HCT116 (cell line): Measurements from ENCODE around the gene SLC12A5. TPM values are rescaled to one million over a fixed set of nuclear protein-coding genes. Genes with fewer than 3 reads are reported as not detected.

Source experiments
- ATAC-seq: fragments of 200-7000 bp; cut with Tn5 transposase; 2 replicates; pipeline ENCODE4 v1.9.1; 2020; ENCODE audit warnings: mild to moderate bottlenecking, moderate library complexity
- BruUV-seq: library from RNA; stranded (reverse); fragments of 400-500 nt; replicated peaks from 2 replicates; lab custom pipeline; 2021; lab: Mats Ljungman, UMichigan
- CTCF ChIA-PET: fragments of 300-600 bp; sonication (Branson Sonifier 250); formaldehyde crosslinking; loops from one replicate; lab custom pipeline; 2021; ENCODE audit warnings: antibody characterized with exemption; lab: Charles Lee
- POLR2A ChIA-PET: fragments of 300-600, 350-600 bp; sonication (Branson Sonifier 250); formaldehyde crosslinking; loops from one replicate; lab custom pipeline; 2021; ENCODE audit warnings: antibody characterized with exemption; lab: Charles Lee
- RAD21 ChIA-PET, 2 experiments: fragments of 300-600 bp; sonication (Branson Sonifier 250); formaldehyde crosslinking; loops; one replicate each; lab custom pipeline; 2023; ENCODE audit warnings: low total read pairs in 2 of 2; ENCODE audit not compliant: uncharacterized antibody in 2 of 2, unreplicated experiment in 2 of 2, low non-redundant PET in 1 of 2; lab: Charles Lee
- DNase-seq: peaks from one replicate; pipeline ENCODE4 v3.0.0-alpha.2; 2010; ENCODE audit warnings: low read depth, low spot score
- H2AFZ ChIP-seq: fragments of 200-600 bp; shearing (Covaris generic), sonication (generic); 2 replicates; pipeline ENCODE4 v1.6.1; 2017; ENCODE audit warnings: low read depth, mixed run types, mixed read lengths, antibody characterized with exemption, low read length; ENCODE audit not compliant: poor library complexity, severe bottlenecking
- H3K27ac ChIP-seq: 2 replicates; pipeline ENCODE4 v1.5.1; 2012; ENCODE audit warnings: low read depth, low read length
- H3K27me3 ChIP-seq: fragments of 200-600 bp; sonication (generic); 2 replicates; pipeline ENCODE4 v1.6.1; 2016; ENCODE audit warnings: mixed run types, low read length, mixed read lengths; ENCODE audit not compliant: insufficient read depth
- H3K36me3 ChIP-seq, 2 experiments: fragments of 200-500 bp in 1 of 2; fragments of 200-600 bp in 1 of 2; sonication (Bioruptor generic) in 1 of 2; sonication (generic) in 1 of 2; 2 replicates each; pipeline versions ENCODE4 v1.5.1 to v1.6.1; 2014 to 2016; ENCODE audit warnings: low read length in 2 of 2, inconsistent platforms in 1 of 2, mixed read lengths in 1 of 2, mixed run types in 1 of 2; ENCODE audit not compliant: insufficient read depth in 2 of 2, control insufficient read depth in 1 of 2
- H3K4me1 ChIP-seq, 2 experiments: fragments of 200-600 bp in 1 of 2; sonication (generic) in 1 of 2; 2 replicates each; pipeline versions ENCODE4 v1.5.1 to v1.6.1; 2012 to 2017; ENCODE audit warnings: low read length in 2 of 2, inconsistent platforms in 1 of 2, mild to moderate bottlenecking in 1 of 2, mixed read lengths in 1 of 2, mixed run types in 1 of 2, moderate library complexity in 1 of 2; ENCODE audit not compliant: insufficient read depth in 2 of 2, control insufficient read depth in 1 of 2
- H3K4me2 ChIP-seq: fragments of 200-600 bp; sonication (generic); 2 replicates; pipeline ENCODE4 v1.6.1; 2017; ENCODE audit warnings: mixed run types, low read length, mixed read lengths
- H3K4me3 ChIP-seq, 2 experiments: fragments of 200-600 bp in 1 of 2; sonication (generic) in 1 of 2; replicated peaks in 1 of 2; 2 replicates each; pipeline ENCODE4 v1.5.1; 2011 to 2016; ENCODE audit warnings: low read length in 2 of 2, control low read depth in 1 of 2, low read depth in 1 of 2, mild to moderate bottlenecking in 1 of 2, mixed read lengths in 1 of 2, mixed run types in 1 of 2
- H3K79me2 ChIP-seq: fragments of 200-600 bp; sonication (generic); 2 replicates; pipeline ENCODE4 v1.6.1; 2017; ENCODE audit warnings: mild to moderate bottlenecking, mixed run types, low read length, moderate library complexity, mixed read lengths; ENCODE audit not compliant: insufficient read depth
- H3K9ac ChIP-seq: fragments of 200-600 bp; sonication (generic); 2 replicates; pipeline ENCODE4 v1.6.1; 2016; ENCODE audit warnings: low read length, mixed read lengths
- H3K9me2 ChIP-seq: fragments of 200-600 bp; sonication (generic), shearing (Covaris generic); 2 replicates; pipeline ENCODE4 v1.6.1; 2017; ENCODE audit warnings: mixed run types, mild to moderate bottlenecking, moderate library complexity; ENCODE audit not compliant: insufficient read depth
- H3K9me3 ChIP-seq, 2 experiments: fragments of 200-500 bp in 1 of 2; fragments of 200-600 bp in 1 of 2; sonication (Bioruptor generic) in 1 of 2; sonication (generic) in 1 of 2; 2 replicates each; pipeline ENCODE4 v1.6.1; 2014 to 2017; ENCODE audit warnings: low read length in 2 of 2, mixed read lengths in 2 of 2, inconsistent platforms in 1 of 2, low read depth in 1 of 2, mild to moderate bottlenecking in 1 of 2, mixed run types in 1 of 2, moderate library complexity in 1 of 2; ENCODE audit not compliant: control insufficient read depth in 1 of 2, insufficient read depth in 1 of 2
- H4K20me1 ChIP-seq: fragments of 200-600 bp; sonication (generic), shearing (Covaris generic); 2 replicates; pipeline ENCODE4 v1.6.1; 2017; ENCODE audit warnings: mixed run types, mild to moderate bottlenecking, moderate library complexity; ENCODE audit not compliant: insufficient read depth
- ATF3 ChIP-seq: IDR thresholded peaks from 2 replicates; pipeline ENCODE4 v1.6.1; 2012
- EGR1 ChIP-seq: IDR thresholded peaks from 2 replicates; pipeline ENCODE4 v1.6.1; 2012; ENCODE audit warnings: low read depth
- EZH2 ChIP-seq: fragments of 200-600 bp; sonication (generic); IDR thresholded peaks from 2 replicates; pipeline ENCODE4 v1.6.1; 2017; ENCODE audit warnings: antibody characterized with exemption, mixed run types
- FOSL1 ChIP-seq: IDR thresholded peaks from 2 replicates; pipeline ENCODE4 v1.6.1; 2012; ENCODE audit warnings: low read depth
- JUND ChIP-seq: IDR thresholded peaks from 2 replicates; pipeline ENCODE4 v1.6.1; 2012
- SRF ChIP-seq: IDR thresholded peaks from 2 replicates; pipeline ENCODE4 v1.6.1; 2012; ENCODE audit warnings: low read depth
- TCF7L2 ChIP-seq: IDR thresholded peaks from 2 replicates; pipeline ENCODE4 v1.7.0; 2011; ENCODE audit warnings: borderline replicate concordance, inconsistent platforms; ENCODE audit not compliant: insufficient read depth, insufficient read length; ENCODE audit errors: extremely low read depth
- ZFX ChIP-seq: fragments of 450-650 bp; IDR thresholded peaks from 2 replicates; pipeline ENCODE4 v1.6.1; 2017
- intact Hi-C: fragments of 100-400 bp; cut with micrococcal nuclease; formaldehyde crosslinking; loops from 2 replicates; pipeline ENCODE4 v1.10.0; 2022
- total RNA-seq: library from RNA; stranded (reverse); gene quantifications from one replicate; pipeline ENCODE4 v1.2.1, GENCODE V29; 2021; ENCODE audit not compliant: unreplicated experiment
- TF ChIP-seq, protein P1 (sequence below): IDR thresholded peaks from 2 replicates; pipeline ENCODE4 v1.6.1; 2011; ENCODE audit warnings: mild to moderate bottlenecking, low read length, moderate library complexity; ENCODE audit not compliant: insufficient replicate concordance; ENCODE audit errors: extremely low read depth
- TF ChIP-seq, protein P2 (sequence below): IDR thresholded peaks from 2 replicates; pipeline ENCODE4 v1.6.1; 2012; ENCODE audit warnings: low read depth
- TF ChIP-seq, protein P3 (sequence below), 3 experiments: fragments of 200-600 bp in 1 of 3; sonication (generic) in 1 of 3; IDR thresholded peaks in 2 of 3; conservative IDR thresholded peaks in 1 of 3; 2 replicates each; pipeline ENCODE4 v1.5.1; 2012 to 2017; ENCODE audit warnings: low read depth in 2 of 3, low read length in 2 of 3, antibody characterized with exemption in 1 of 3, borderline replicate concordance in 1 of 3, control low read depth in 1 of 3, mild to moderate bottlenecking in 1 of 3, mixed read lengths in 1 of 3, mixed run types in 1 of 3, moderate library complexity in 1 of 3; ENCODE audit not compliant: insufficient read depth in 1 of 3

The SLC12A5 gene
- total RNA-seq, 1 experiment from 2014 or later: 1.9 TPM

GRCh38 chr20:46078954-46079353 lies 49.9 kb downstream of the SLC12A5 start:
- ChIA-PET CTCF (no interaction called here), RAD21 (no interaction called here), POLR2A (no interaction called here)
- intact Hi-C loops: no loop called here
- no peaks in the 10 kb centered on the region for H3K9me3 ChIP-seq
- no peak overlapping the region for H3K4me3 ChIP-seq
- DNase-seq: no peak
- H3K9me2 ChIP-seq: no peaks in the 10 kb centered on the region
- no peak for ATAC-seq
- H4K20me1 ChIP-seq: peaks cover 15% of the 10 kb centered on the region; the same call in 1 of the 2 replicates
- H3K36me3 ChIP-seq: peaks cover 15 to 36% of the 10 kb centered on the region in 2 experiments; a peak in 3 of 4 replicates
- no peak overlapping the region for H2AFZ ChIP-seq
- H3K4me2 ChIP-seq: no peak overlapping the region
- H3K79me2 ChIP-seq: peaks cover 69% of the 10 kb centered on the region
- BruUV-seq: no TSS peak
- H3K27ac ChIP-seq: no peak overlapping the region
- H3K27me3 ChIP-seq: no peaks in the 10 kb centered on the region
- H3K9ac ChIP-seq: no peak overlapping the region
- TF ChIP-seq ZFX (no peak), SRF (no peak), JUND (no peak), ATF3 (no peak), EGR1 (no peak), EZH2 (no peak), TCF7L2 (no peak), FOSL1 (no peak)
- TF ChIP-seq, protein P1, sequence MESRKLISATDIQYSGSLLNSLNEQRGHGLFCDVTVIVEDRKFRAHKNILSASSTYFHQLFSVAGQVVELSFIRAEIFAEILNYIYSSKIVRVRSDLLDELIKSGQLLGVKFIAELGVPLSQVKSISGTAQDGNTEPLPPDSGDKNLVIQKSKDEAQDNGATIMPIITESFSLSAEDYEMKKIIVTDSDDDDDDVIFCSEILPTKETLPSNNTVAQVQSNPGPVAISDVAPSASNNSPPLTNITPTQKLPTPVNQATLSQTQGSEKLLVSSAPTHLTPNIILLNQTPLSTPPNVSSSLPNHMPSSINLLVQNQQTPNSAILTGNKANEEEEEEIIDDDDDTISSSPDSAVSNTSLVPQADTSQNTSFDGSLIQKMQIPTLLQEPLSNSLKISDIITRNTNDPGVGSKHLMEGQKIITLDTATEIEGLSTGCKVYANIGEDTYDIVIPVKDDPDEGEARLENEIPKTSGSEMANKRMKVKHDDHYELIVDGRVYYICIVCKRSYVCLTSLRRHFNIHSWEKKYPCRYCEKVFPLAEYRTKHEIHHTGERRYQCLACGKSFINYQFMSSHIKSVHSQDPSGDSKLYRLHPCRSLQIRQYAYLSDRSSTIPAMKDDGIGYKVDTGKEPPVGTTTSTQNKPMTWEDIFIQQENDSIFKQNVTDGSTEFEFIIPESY: no peak
- TF ChIP-seq, protein P2, sequence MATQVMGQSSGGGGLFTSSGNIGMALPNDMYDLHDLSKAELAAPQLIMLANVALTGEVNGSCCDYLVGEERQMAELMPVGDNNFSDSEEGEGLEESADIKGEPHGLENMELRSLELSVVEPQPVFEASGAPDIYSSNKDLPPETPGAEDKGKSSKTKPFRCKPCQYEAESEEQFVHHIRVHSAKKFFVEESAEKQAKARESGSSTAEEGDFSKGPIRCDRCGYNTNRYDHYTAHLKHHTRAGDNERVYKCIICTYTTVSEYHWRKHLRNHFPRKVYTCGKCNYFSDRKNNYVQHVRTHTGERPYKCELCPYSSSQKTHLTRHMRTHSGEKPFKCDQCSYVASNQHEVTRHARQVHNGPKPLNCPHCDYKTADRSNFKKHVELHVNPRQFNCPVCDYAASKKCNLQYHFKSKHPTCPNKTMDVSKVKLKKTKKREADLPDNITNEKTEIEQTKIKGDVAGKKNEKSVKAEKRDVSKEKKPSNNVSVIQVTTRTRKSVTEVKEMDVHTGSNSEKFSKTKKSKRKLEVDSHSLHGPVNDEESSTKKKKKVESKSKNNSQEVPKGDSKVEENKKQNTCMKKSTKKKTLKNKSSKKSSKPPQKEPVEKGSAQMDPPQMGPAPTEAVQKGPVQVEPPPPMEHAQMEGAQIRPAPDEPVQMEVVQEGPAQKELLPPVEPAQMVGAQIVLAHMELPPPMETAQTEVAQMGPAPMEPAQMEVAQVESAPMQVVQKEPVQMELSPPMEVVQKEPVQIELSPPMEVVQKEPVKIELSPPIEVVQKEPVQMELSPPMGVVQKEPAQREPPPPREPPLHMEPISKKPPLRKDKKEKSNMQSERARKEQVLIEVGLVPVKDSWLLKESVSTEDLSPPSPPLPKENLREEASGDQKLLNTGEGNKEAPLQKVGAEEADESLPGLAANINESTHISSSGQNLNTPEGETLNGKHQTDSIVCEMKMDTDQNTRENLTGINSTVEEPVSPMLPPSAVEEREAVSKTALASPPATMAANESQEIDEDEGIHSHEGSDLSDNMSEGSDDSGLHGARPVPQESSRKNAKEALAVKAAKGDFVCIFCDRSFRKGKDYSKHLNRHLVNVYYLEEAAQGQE: no peak
- TF ChIP-seq, protein P3, sequence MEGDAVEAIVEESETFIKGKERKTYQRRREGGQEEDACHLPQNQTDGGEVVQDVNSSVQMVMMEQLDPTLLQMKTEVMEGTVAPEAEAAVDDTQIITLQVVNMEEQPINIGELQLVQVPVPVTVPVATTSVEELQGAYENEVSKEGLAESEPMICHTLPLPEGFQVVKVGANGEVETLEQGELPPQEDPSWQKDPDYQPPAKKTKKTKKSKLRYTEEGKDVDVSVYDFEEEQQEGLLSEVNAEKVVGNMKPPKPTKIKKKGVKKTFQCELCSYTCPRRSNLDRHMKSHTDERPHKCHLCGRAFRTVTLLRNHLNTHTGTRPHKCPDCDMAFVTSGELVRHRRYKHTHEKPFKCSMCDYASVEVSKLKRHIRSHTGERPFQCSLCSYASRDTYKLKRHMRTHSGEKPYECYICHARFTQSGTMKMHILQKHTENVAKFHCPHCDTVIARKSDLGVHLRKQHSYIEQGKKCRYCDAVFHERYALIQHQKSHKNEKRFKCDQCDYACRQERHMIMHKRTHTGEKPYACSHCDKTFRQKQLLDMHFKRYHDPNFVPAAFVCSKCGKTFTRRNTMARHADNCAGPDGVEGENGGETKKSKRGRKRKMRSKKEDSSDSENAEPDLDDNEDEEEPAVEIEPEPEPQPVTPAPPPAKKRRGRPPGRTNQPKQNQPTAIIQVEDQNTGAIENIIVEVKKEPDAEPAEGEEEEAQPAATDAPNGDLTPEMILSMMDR (IDR thresholded peaks at IDR 0.05 in 2 of 3, conservative IDR thresholded peaks at IDR 0.05 in 1 of 3; ENCODE audit: borderline replicate concordance in 1 of 3, insufficient read depth in 1 of 3, low read depth in 2 of 3, low read length in 2 of 3): no peak
- no peaks in the 10 kb centered on the region for H3K4me1 ChIP-seq
